Measurements from ENCODE around the gene RAB7A.
"Not testable (repeated sequence)": the region's sequence is repeated elsewhere in the genome, so short reads cannot be mapped to it uniquely, and the experiment has no call there.

GRCh38 chr3:128829087-128829486 is 103.1 kb downstream of the RAB7A start:
- not testable (repeated sequence) for TF ChIP-seq POLR2AphosphoS5 (IDR thresholded peaks at IDR 0.05; ENCODE audit: low read depth, low read length); CREB1 (IDR thresholded peaks at IDR 0.05); CREB1 (CRISPR knock-in tag; IDR thresholded peaks at IDR 0.05); CEBPB (IDR thresholded peaks at IDR 0.05; ENCODE audit: borderline replicate concordance, low read depth, low read length); ZNF644 (CRISPR knock-in tag; IDR thresholded peaks at IDR 0.05; ENCODE audit: low read depth); MYPOP (CRISPR knock-in tag; IDR thresholded peaks at IDR 0.05); RAD51 (IDR thresholded peaks at IDR 0.05; ENCODE audit: borderline replicate concordance); CBX2 (IDR thresholded peaks at IDR 0.05; ENCODE audit: low read depth, low read length); CBX2 (CRISPR knock-in tag; IDR thresholded peaks at IDR 0.05; ENCODE audit: low read depth); ZNF776 (CRISPR knock-in tag; IDR thresholded peaks at IDR 0.05); IRF2 (CRISPR knock-in tag; IDR thresholded peaks at IDR 0.05); TSC22D2 (CRISPR knock-in tag; IDR thresholded peaks at IDR 0.05; ENCODE audit: borderline replicate concordance); ZNF572 (CRISPR knock-in tag; IDR thresholded peaks at IDR 0.05)
- TF ChIP-seq, protein P1, sequence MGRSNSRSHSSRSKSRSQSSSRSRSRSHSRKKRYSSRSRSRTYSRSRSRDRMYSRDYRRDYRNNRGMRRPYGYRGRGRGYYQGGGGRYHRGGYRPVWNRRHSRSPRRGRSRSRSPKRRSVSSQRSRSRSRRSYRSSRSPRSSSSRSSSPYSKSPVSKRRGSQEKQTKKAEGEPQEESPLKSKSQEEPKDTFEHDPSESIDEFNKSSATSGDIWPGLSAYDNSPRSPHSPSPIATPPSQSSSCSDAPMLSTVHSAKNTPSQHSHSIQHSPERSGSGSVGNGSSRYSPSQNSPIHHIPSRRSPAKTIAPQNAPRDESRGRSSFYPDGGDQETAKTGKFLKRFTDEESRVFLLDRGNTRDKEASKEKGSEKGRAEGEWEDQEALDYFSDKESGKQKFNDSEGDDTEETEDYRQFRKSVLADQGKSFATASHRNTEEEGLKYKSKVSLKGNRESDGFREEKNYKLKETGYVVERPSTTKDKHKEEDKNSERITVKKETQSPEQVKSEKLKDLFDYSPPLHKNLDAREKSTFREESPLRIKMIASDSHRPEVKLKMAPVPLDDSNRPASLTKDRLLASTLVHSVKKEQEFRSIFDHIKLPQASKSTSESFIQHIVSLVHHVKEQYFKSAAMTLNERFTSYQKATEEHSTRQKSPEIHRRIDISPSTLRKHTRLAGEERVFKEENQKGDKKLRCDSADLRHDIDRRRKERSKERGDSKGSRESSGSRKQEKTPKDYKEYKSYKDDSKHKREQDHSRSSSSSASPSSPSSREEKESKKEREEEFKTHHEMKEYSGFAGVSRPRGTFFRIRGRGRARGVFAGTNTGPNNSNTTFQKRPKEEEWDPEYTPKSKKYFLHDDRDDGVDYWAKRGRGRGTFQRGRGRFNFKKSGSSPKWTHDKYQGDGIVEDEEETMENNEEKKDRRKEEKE (IDR thresholded peaks at IDR 0.05), result not testable (repeated sequence)
- TF ChIP-seq, protein P2, sequence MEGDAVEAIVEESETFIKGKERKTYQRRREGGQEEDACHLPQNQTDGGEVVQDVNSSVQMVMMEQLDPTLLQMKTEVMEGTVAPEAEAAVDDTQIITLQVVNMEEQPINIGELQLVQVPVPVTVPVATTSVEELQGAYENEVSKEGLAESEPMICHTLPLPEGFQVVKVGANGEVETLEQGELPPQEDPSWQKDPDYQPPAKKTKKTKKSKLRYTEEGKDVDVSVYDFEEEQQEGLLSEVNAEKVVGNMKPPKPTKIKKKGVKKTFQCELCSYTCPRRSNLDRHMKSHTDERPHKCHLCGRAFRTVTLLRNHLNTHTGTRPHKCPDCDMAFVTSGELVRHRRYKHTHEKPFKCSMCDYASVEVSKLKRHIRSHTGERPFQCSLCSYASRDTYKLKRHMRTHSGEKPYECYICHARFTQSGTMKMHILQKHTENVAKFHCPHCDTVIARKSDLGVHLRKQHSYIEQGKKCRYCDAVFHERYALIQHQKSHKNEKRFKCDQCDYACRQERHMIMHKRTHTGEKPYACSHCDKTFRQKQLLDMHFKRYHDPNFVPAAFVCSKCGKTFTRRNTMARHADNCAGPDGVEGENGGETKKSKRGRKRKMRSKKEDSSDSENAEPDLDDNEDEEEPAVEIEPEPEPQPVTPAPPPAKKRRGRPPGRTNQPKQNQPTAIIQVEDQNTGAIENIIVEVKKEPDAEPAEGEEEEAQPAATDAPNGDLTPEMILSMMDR (CRISPR knock-in tag; IDR thresholded peaks at IDR 0.05), result not testable (repeated sequence)
